NB4 (cell line): ENCODE results near the gene FARP1.

Experiments
- MYC ChIP-seq: IDR thresholded peaks from 2 replicates; pipeline ENCODE4 v1.6.1; 2011; ENCODE audit warnings: low read depth, low read length
- POLR2A ChIP-seq: IDR thresholded peaks from 2 replicates; pipeline ENCODE4 v1.6.1; 2011; ENCODE audit warnings: mild to moderate bottlenecking; ENCODE audit not compliant: insufficient read length; ENCODE audit errors: extremely low read depth
- TF ChIP-seq, protein P1 (sequence below): IDR thresholded peaks from one replicate; pipeline ENCODE4 v1.5.1; 2012; ENCODE audit warnings: low read depth, low read length
- TF ChIP-seq, protein P2 (sequence below): IDR thresholded peaks from 2 replicates; pipeline ENCODE4 v1.6.1; 2011; ENCODE audit warnings: low read depth, low read length

DNA sequence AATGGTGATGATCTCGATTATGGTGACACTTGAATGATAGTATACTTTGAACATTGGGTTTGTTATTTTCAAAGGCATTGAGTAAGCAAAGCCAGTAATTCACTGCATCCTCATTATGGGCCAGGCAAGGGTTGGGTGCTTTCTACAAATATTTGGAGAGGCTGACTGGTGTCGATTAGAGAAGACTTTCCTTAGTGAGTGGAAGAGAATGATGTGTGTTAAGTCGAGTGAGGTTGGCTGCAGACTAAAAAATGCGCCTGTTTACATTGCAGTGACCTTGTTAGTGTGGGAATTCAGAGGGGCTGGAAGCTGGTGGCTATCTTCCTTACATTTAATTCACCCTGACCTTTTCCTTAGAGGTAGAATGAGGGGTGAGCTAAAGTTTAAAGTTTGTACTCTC lies 56.6 kb downstream of the FARP1 start:
- TF ChIP-seq, protein P1, sequence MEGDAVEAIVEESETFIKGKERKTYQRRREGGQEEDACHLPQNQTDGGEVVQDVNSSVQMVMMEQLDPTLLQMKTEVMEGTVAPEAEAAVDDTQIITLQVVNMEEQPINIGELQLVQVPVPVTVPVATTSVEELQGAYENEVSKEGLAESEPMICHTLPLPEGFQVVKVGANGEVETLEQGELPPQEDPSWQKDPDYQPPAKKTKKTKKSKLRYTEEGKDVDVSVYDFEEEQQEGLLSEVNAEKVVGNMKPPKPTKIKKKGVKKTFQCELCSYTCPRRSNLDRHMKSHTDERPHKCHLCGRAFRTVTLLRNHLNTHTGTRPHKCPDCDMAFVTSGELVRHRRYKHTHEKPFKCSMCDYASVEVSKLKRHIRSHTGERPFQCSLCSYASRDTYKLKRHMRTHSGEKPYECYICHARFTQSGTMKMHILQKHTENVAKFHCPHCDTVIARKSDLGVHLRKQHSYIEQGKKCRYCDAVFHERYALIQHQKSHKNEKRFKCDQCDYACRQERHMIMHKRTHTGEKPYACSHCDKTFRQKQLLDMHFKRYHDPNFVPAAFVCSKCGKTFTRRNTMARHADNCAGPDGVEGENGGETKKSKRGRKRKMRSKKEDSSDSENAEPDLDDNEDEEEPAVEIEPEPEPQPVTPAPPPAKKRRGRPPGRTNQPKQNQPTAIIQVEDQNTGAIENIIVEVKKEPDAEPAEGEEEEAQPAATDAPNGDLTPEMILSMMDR = no peak
- no peak for TF ChIP-seq POLR2A
- TF ChIP-seq, protein P2, sequence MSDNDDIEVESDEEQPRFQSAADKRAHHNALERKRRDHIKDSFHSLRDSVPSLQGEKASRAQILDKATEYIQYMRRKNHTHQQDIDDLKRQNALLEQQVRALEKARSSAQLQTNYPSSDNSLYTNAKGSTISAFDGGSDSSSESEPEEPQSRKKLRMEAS = no peak
- no peak for TF ChIP-seq MYC
